ENCODE data around the gene PLCXD1.

GRCh38 chrX:295136-295535, 14.0 kb downstream of the PLCXD1 start:
- TF ChIP-seq CTCF (conservative IDR thresholded peaks at IDR 0.05; ENCODE audit: low read depth, low read length) (no peak), EZH2 (IDR thresholded peaks at IDR 0.05; ENCODE audit: borderline replicate concordance, low read depth, low read length, poor library complexity, severe bottlenecking) (no peak)
